K562 (cell line): ENCODE results near the gene MBNL2. TPM values are rescaled to one million over a fixed set of nuclear protein-coding genes. Genes with fewer than 3 reads are reported as not detected.

Source experiments
- ATAC-seq: fragments of 200-7000 bp; cut with Tn5 transposase; 3 replicates; pipeline ENCODE4 v1.9.1; 2020; ENCODE audit warnings: moderate library complexity
- BruUV-seq: library from RNA; stranded (reverse); fragments of 400-500 nt; replicated peaks from 2 replicates; lab custom pipeline; 2021; lab: Mats Ljungman, UMichigan
- CTCF ChIA-PET: fragments of 300-600 bp; formaldehyde crosslinking; extraction: SDS; loops from one replicate; lab custom pipeline; 2021; ENCODE audit warnings: low intra/inter-chr PET ratio; lab: Yijun Ruan, JAX
- POLR2A ChIA-PET: fragments of 300-600, 350-650 bp; sonication (Branson Sonifier 250); formaldehyde crosslinking; extraction: SDS; loops from one replicate; lab custom pipeline; 2021; ENCODE audit warnings: antibody characterized with exemption, inconsistent platforms; lab: Yijun Ruan, JAX
- DNase-seq, 4 experiments: peaks; one replicate each; pipeline versions ENCODE4 v3.0.0 to v3.0.0-alpha.2; 2011 to 2018; ENCODE audit warnings: low spot score in 3 of 4, mixed read lengths in 3 of 4; ENCODE audit errors: extremely low read depth in 1 of 4
- FAIRE-seq: peaks from 2 replicates; lab custom pipeline; 2011; peaks lifted over from hg19 to GRCh38; lab: Jason Lieb, UNC
- H2AFZ ChIP-seq: 2 replicates; pipeline ENCODE4 v1.6.0; 2011; ENCODE audit warnings: low read depth, low read length, control low read depth, inconsistent platforms
- H3K27ac ChIP-seq: fragments of 200-600 bp; 3 replicates; pipeline ENCODE4 v1.8.0; 2011; ENCODE audit warnings: low read depth, mild to moderate bottlenecking, control low read depth, inconsistent platforms, low read length, moderate library complexity, mixed read lengths; ENCODE audit errors: extremely low read depth
- H3K27me3 ChIP-seq, 2 experiments: fragments of 300-600 bp in 1 of 2; 2 replicates in 1 of 2; 3 replicates in 1 of 2; pipeline versions ENCODE4 v1.6.0 to v1.8.0; 2011; ENCODE audit warnings: inconsistent platforms in 2 of 2, low read length in 2 of 2, mild to moderate bottlenecking in 1 of 2, mixed read lengths in 1 of 2, moderate library complexity in 1 of 2; ENCODE audit not compliant: control insufficient read depth in 2 of 2, insufficient read depth in 2 of 2
- H3K36me3 ChIP-seq: fragments of 300-600 bp; 3 replicates; pipeline ENCODE4 v1.8.0; 2011; ENCODE audit warnings: mild to moderate bottlenecking, low read length, inconsistent platforms; ENCODE audit not compliant: control insufficient read depth, insufficient read depth
- H3K4me1 ChIP-seq, 2 experiments: fragments of 200-600 bp in 1 of 2; replicated peaks in 1 of 2; 2 replicates in 1 of 2; 3 replicates in 1 of 2; pipeline versions ENCODE4 v1.5.1 to v1.8.0; 2011; ENCODE audit warnings: inconsistent platforms in 2 of 2, low read length in 2 of 2, mild to moderate bottlenecking in 1 of 2, mixed read lengths in 1 of 2, moderate library complexity in 1 of 2; ENCODE audit not compliant: control insufficient read depth in 2 of 2, insufficient read depth in 2 of 2
- H3K4me2 ChIP-seq: 2 replicates; pipeline ENCODE4 v1.6.1; 2011; ENCODE audit warnings: low read length, control low read depth, inconsistent platforms, mixed read lengths; ENCODE audit not compliant: insufficient read depth
- H3K4me3 ChIP-seq: fragments of 200-600 bp; sonication (generic), shearing (Covaris generic); 2 replicates; pipeline ENCODE4 v1.5.1; 2016; ENCODE audit warnings: control low read depth, inconsistent platforms
- H3K79me2 ChIP-seq: fragments of 200-600 bp; 3 replicates; pipeline ENCODE4 v1.8.0; 2011; ENCODE audit warnings: low read length, inconsistent platforms; ENCODE audit not compliant: control insufficient read depth, insufficient read depth
- H3K9ac ChIP-seq, 2 experiments: 2 replicates each; pipeline versions ENCODE4 v1.6.0 to v1.6.1; 2011; ENCODE audit warnings: low read depth in 2 of 2, low read length in 2 of 2, control low read depth in 1 of 2, inconsistent platforms in 1 of 2, mild to moderate bottlenecking in 1 of 2, mixed read lengths in 1 of 2; ENCODE audit not compliant: insufficient read depth in 1 of 2
- H3K9me1 ChIP-seq: one replicate; pipeline ENCODE4 v1.6.0; 2011; ENCODE audit warnings: inconsistent platforms, mild to moderate bottlenecking, low read length, moderate library complexity; ENCODE audit not compliant: control insufficient read depth, insufficient read depth
- H3K9me3 ChIP-seq: replicated peaks from 2 replicates; pipeline ENCODE4 v1.5.1; 2011; ENCODE audit warnings: low read depth, low read length, inconsistent platforms; ENCODE audit not compliant: control insufficient read depth, insufficient read depth
- H4K20me1 ChIP-seq: replicated peaks from 2 replicates; pipeline ENCODE4 v1.6.1; 2011; ENCODE audit warnings: low read length, inconsistent platforms, mixed read lengths; ENCODE audit not compliant: control insufficient read depth, insufficient read depth
- CXXC5 ChIP-seq: fragments of 250-450 bp; sonication (Bioruptor Pico); IDR thresholded peaks from 2 replicates; pipeline ENCODE4 v1.8.0; 2022; ENCODE audit warnings: inconsistent platforms, mild to moderate bottlenecking, moderate library complexity
- FOSL1 ChIP-seq: fragments of 200-800 bp; sonication (Bioruptor generic); conservative IDR thresholded peaks from 2 replicates; pipeline ENCODE4 v1.6.1; 2016; ENCODE audit warnings: missing genetic modification characterization, missing compliant biosample characterization
- FOXK1 ChIP-seq: sonication (generic); formaldehyde crosslinking; IDR thresholded peaks from 2 replicates; pipeline ENCODE4 v1.8.0; 2022; ENCODE audit warnings: missing genetic modification reagents, mild to moderate bottlenecking, borderline replicate concordance
- HINFP ChIP-seq: fragments of 450-650 bp; conservative IDR thresholded peaks from 2 replicates; pipeline ENCODE4 v1.6.1; 2016; ENCODE audit warnings: missing genetic modification characterization, low read depth, mild to moderate bottlenecking, control low read depth, missing compliant biosample characterization
- IRF1 ChIP-seq: sonication (generic); formaldehyde crosslinking; IDR thresholded peaks from 2 replicates; pipeline ENCODE4 v1.8.0; 2022; ENCODE audit warnings: missing genetic modification reagents, mild to moderate bottlenecking, borderline replicate concordance
- KHSRP ChIP-seq: fragments of 450-650 bp; IDR thresholded peaks from 2 replicates; pipeline ENCODE4 v1.6.1; 2017
- RBM34 ChIP-seq: fragments of 200-400 bp; formaldehyde crosslinking; IDR thresholded peaks from 2 replicates; pipeline ENCODE4 v1.6.1; 2018; ENCODE audit warnings: low read length, borderline replicate concordance; ENCODE audit not compliant: insufficient read depth
- RHOXF2B ChIP-seq: fragments of 250-450 bp; sonication (Bioruptor Pico); conservative IDR thresholded peaks from 2 replicates; pipeline ENCODE4 v1.5.1; 2021
- SPI1 ChIP-seq: IDR thresholded peaks from 2 replicates; pipeline ENCODE4 v1.6.1; 2011; ENCODE audit warnings: low read depth, low read length, control low read depth, borderline replicate concordance
- TAF7 ChIP-seq: fragments of 450-650 bp; IDR thresholded peaks from 2 replicates; pipeline ENCODE4 v1.6.1; 2016; ENCODE audit warnings: missing genetic modification characterization, missing compliant biosample characterization
- ZNF121 ChIP-seq: sonication (generic); formaldehyde crosslinking; conservative IDR thresholded peaks from 2 replicates; pipeline ENCODE4 v1.8.0; 2022; ENCODE audit warnings: missing genetic modification reagents
- ZNF146 ChIP-seq: IDR thresholded peaks from one replicate; pipeline ENCODE4 v1.6.1; 2018; ENCODE audit warnings: missing compliant biosample characterization; ENCODE audit not compliant: unreplicated experiment
- ZNF449 ChIP-seq: fragments of 250-450 bp; sonication (Bioruptor Pico); IDR thresholded peaks from 2 replicates; pipeline ENCODE4 v1.8.0; 2022; ENCODE audit warnings: moderate library complexity, mild to moderate bottlenecking, inconsistent platforms
- WGBS: fragments of 100-300 bp; shearing (Covaris generic); methylation state at CpG from one replicate; pipeline ENCODE4 v1.1.6; 2016; ENCODE audit warnings: low coverage, mixed read lengths; ENCODE audit not compliant: insufficient coverage; ENCODE audit errors: missing lambda C conversion rate; 5-methylcytosine and 5-hydroxymethylcytosine counted together
- in situ Hi-C: fragments of 300-500 bp; cut with MboI; formaldehyde crosslinking; loops from 4 replicates; pipeline ENCODE4 v1.15.0; 2018; ENCODE audit warnings: inconsistent platforms, mixed read lengths
- intact Hi-C: fragments of 100-400 bp; cut with micrococcal nuclease; formaldehyde crosslinking; loops from 2 replicates; pipeline ENCODE4 v1.14.2; 2022
- polyA plus RNA-seq, 8 experiments: library from polyadenylated mRNA; depleted of rRNA in 4 of 8; stranded (reverse) in 5 of 8; unstranded in 3 of 8; fragments of >200 nt; fragmentation: Nextera tagmentation in 2 of 8; fragmentation: Illumina TruSeq in 1 of 8; extraction: Ambion mirVana in 2 of 8; extraction: Trizol in 1 of 8; gene quantifications; 2 replicates each; pipeline versions ENCODE4 v1.2.1 to v1.2.3, GENCODE V29; 2011 to 2014; ENCODE audit warnings: inconsistent platforms in 1 of 8, missing spikeins in 1 of 8
- total RNA-seq, 7 experiments: library from RNA; depleted of rRNA in 6 of 7; stranded (reverse); fragments of >200 nt in 6 of 7; fragmentation: Illumina TruSeq in 2 of 7; extraction: Trizol in 2 of 7; gene quantifications; 2 replicates each; pipeline versions ENCODE4 v1.2.1 to v1.2.3, GENCODE V29; 2011 to 2021; ENCODE audit warnings: low replicate concordance in 1 of 7

The MBNL2 gene
- total and polyA plus RNA-seq, 9 of the 15 experiments (the other 6 are each of a cell fraction or from before 2014, with no cell fraction given) = 7.0 to 24.8 (median 13.8) TPM

GRCh38 chr13:97245011-97245410 lies 22.9 kb downstream of the MBNL2 start:
- H3K4me2 ChIP-seq = no peak overlapping the region
- H3K4me1 ChIP-seq = peaks cover 0 to 27% of the 10 kb centered on the region in 2 experiments; a peak in 3 of 5 replicates
- peaks cover 22% of the 10 kb centered on the region for H4K20me1 ChIP-seq
- BruUV-seq = no TSS peak
- ChIA-PET POLR2A (interaction anchor here (1.0 kb wide), 1 partner anchor 14 kb away, joined by 3 read pairs; no protein-coding TSS in a partner anchor), CTCF (no interaction called here)
- DNase-seq (no peak), ATAC-seq (no peak), FAIRE-seq (no peak)
- no peak overlapping the region for H2AFZ ChIP-seq
- H3K27ac ChIP-seq = no peak overlapping the region
- in situ Hi-C loops = no loop called here
- TF ChIP-seq KHSRP = no peak
- no peak for TF ChIP-seq ZNF146 (CRISPR knock-in tag)
- TF ChIP-seq SPI1 = no peak
- TF ChIP-seq FOSL1 = no peak
- TF ChIP-seq ZNF121 (CRISPR knock-in tag) = no peak
- no peaks in the 10 kb centered on the region for H3K27me3 ChIP-seq
- H3K9ac ChIP-seq = no peak overlapping the region
- no peaks in the 10 kb centered on the region for H3K9me1 ChIP-seq
- H3K36me3 ChIP-seq = no peaks in the 10 kb centered on the region; the same call in 2 of the 3 replicates
- H3K9me3 ChIP-seq = no peaks in the 10 kb centered on the region
- intact Hi-C loops = no loop called here
- H3K4me3 ChIP-seq = no peak overlapping the region
- peaks cover 100% of the 10 kb centered on the region for H3K79me2 ChIP-seq

GRCh38 chr13:97246596-97247158 lies 24.5 kb downstream of the MBNL2 start:
- no peaks in the 10 kb centered on the region; the same call in 2 of the 3 replicates for H3K36me3 ChIP-seq
- peaks cover 100% of the 10 kb centered on the region for H3K79me2 ChIP-seq
- H3K4me2 ChIP-seq = no peak overlapping the region
- no TSS peak for BruUV-seq
- H2AFZ ChIP-seq = no peak overlapping the region
- H3K9me1 ChIP-seq = no peaks in the 10 kb centered on the region
- no peaks in the 10 kb centered on the region for H3K27me3 ChIP-seq
- H3K27ac ChIP-seq = no peak overlapping the region
- WGBS = 54% methylated on average over 7 of the region's 7 CpGs
- in situ Hi-C loops (no loop called here), intact Hi-C loops (no loop called here)
- ChIA-PET CTCF (no interaction called here), POLR2A (no interaction called here)
- H3K4me3 ChIP-seq = no peak overlapping the region
- peaks cover 0 to 22% of the 10 kb centered on the region in 2 experiments; a peak in 3 of 5 replicates for H3K4me1 ChIP-seq
- DNase-seq (no peak), ATAC-seq (no peak), FAIRE-seq (no peak)
- peaks cover 13% of the 10 kb centered on the region; the same call in 1 of the 2 replicates for H4K20me1 ChIP-seq
- H3K9ac ChIP-seq = no peak overlapping the region
- H3K9me3 ChIP-seq = no peaks in the 10 kb centered on the region
- no peak for TF ChIP-seq RHOXF2B (CRISPR knock-in tag)
- TF ChIP-seq ZNF449 (CRISPR knock-in tag) = no peak
- no peak for TF ChIP-seq CXXC5 (CRISPR knock-in tag)
- no peak for TF ChIP-seq TAF7 (tag)
- TF ChIP-seq IRF1 = no peak
- TF ChIP-seq FOXK1 (CRISPR knock-in tag) = no peak
- no peak for TF ChIP-seq HINFP (tag)
- TF ChIP-seq RBM34 = no peak
